Gastrocnemius medialis (tissue), 4 donors: ENCODE results near the gene FAN1. TPM values are rescaled to one million over a fixed set of nuclear protein-coding genes. Genes with fewer than 3 reads are reported as not detected.

Experiments used
- ATAC-seq, 2 donors: fragments of 150-250 bp; one replicate each; pipeline ENCODE4 v1.9.1; 2016
- DNase-seq, 2 donors: peaks; one replicate each; pipeline ENCODE4 v3.0.0-alpha.2; 2019
- H3K27ac ChIP-seq, 4 donors: fragments of 200-600 bp; sonication (generic); 1 replicate in 1 of 4; 2 replicates in 3 of 4; pipeline ENCODE4 v1.5.1; 2016 to 2018; ENCODE audit warnings: mild to moderate bottlenecking in 2 of 4, moderate library complexity in 1 of 4
- H3K27me3 ChIP-seq, 3 donors: fragments of 200-600 bp; sonication (generic) in 2 of 3; 1 replicate in 1 of 3; 2 replicates in 2 of 3; pipeline versions ENCODE4 v1.5.1 to v1.6.0; 2016 to 2019; ENCODE audit warnings: mild to moderate bottlenecking in 1 of 3, moderate library complexity in 1 of 3
- H3K36me3 ChIP-seq, 2 donors: fragments of 200-600 bp; sonication (generic) in 1 of 2; one replicate each; pipeline ENCODE4 v1.5.1; 2017 to 2018
- H3K4me1 ChIP-seq, 2 donors: fragments of 200-600 bp; sonication (generic) in 1 of 2; one replicate each; pipeline ENCODE4 v1.5.1; 2016 to 2017; ENCODE audit warnings: mild to moderate bottlenecking in 2 of 2
- H3K4me3 ChIP-seq, 4 donors: fragments of 200-600 bp; sonication (generic) in 3 of 4; 1 replicate in 1 of 4; 2 replicates in 3 of 4; pipeline ENCODE4 v1.5.1; 2016 to 2019; ENCODE audit warnings: mild to moderate bottlenecking in 2 of 4
- H3K9me3 ChIP-seq, 3 donors: fragments of 200-600 bp; sonication (generic) in 2 of 3; 1 replicate in 1 of 3; 2 replicates in 2 of 3; pipeline ENCODE4 v1.5.1; 2016 to 2019
- CTCF ChIP-seq, 5 experiments: fragments of 450-650 bp in 3 of 5; fragments of 200-600 bp in 2 of 5; sonication (generic) in 2 of 5; IDR thresholded peaks in 4 of 5; conservative IDR thresholded peaks in 1 of 5; 1 replicate in 4 of 5; 2 replicates in 1 of 5; pipeline ENCODE4 v1.5.1; 2016 to 2019; ENCODE audit warnings: antibody characterized with exemption in 5 of 5, mild to moderate bottlenecking in 3 of 5, moderate library complexity in 3 of 5
- POLR2A ChIP-seq, 2 donors: fragments of 450-650 bp; IDR thresholded peaks; one replicate each; pipeline ENCODE4 v1.6.1; 2017; ENCODE audit warnings: antibody characterized with exemption in 2 of 2, mild to moderate bottlenecking in 2 of 2, moderate library complexity in 2 of 2
- in situ Hi-C, 4 donors: fragments of 200-750 bp; cut with MboI; loops; one replicate each; pipeline versions ENCODE4 v1.15.0 to v1.8.0; 2017; ENCODE audit warnings: low sequenced_read_pairs in 4 of 4
- intact Hi-C: fragments of 100-400 bp; cut with DNase I; formaldehyde crosslinking; loops from one replicate; pipeline ENCODE4 v1.15.1; 2023; ENCODE audit warnings: low total_unique reads
- total RNA-seq, 4 donors: library from RNA; depleted of rRNA; stranded (reverse); fragments of >200 nt; gene quantifications; one replicate each; pipeline versions ENCODE4 v1.1.0 to v1.2.3, GENCODE V29; 2016

The FAN1 gene
- total RNA-seq, 4 donors from 2014 or later, result 20.0 to 27.5 (median 25.3) TPM

- ATAC-seq (no peak), DNase-seq (no peak)
- intact Hi-C loops (no loop called here), in situ Hi-C loops (loop anchor here in 2 of 4 donors (25.0 kb wide), 2 partner anchors 381 to 406 kb away; partner anchors contain the start of gene KLF13 (in 1 of the 2))
- Histone ChIP-seq H3K27ac (peak overlapping the region; percentile 28 to 95 (median 84)), H3K9me3 (no peaks in the 10 kb centered on the region), H3K27me3 (no peaks in the 10 kb centered on the region), H3K4me3 (no peak overlapping the region), H3K4me1 (peaks cover 34 to 61% of the 10 kb centered on the region in 2 donors), H3K36me3 (peaks cover 0 to 52% of the 10 kb centered on the region in 2 donors)
- no peak for TF ChIP-seq POLR2A (IDR thresholded peaks at IDR 0.05)
- no peak for TF ChIP-seq CTCF (IDR thresholded peaks at IDR 0.05 in 4 of 5, conservative IDR thresholded peaks at IDR 0.05 in 1 of 5)
Observed at GRCh38 chr15:30956216-30957124, 52.8 kb downstream of the FAN1 start.

GRCh38 chr15:30958219-30958618 lies 54.5 kb downstream of the FAN1 start:
- Histone ChIP-seq H3K27me3 (no peaks in the 10 kb centered on the region), H3K27ac (peak overlapping the region in 3 of 4 donors; percentile 3 to 95 (median 86)), H3K9me3 (no peaks in the 10 kb centered on the region), H3K4me3 (no peak overlapping the region), H3K36me3 (peaks cover 0 to 34% of the 10 kb centered on the region in 2 donors), H3K4me1 (peaks cover 50 to 70% of the 10 kb centered on the region in 2 donors)
- in situ Hi-C loops, result loop anchor here in 2 of 4 donors (25.0 kb wide), 2 partner anchors 379 to 404 kb away; partner anchors contain the start of gene KLF13 (in 1 of the 2)
- intact Hi-C loops, result no loop called here
- TF ChIP-seq POLR2A (IDR thresholded peaks at IDR 0.05) (no peak), CTCF (IDR thresholded peaks at IDR 0.05 in 4 of 5, conservative IDR thresholded peaks at IDR 0.05 in 1 of 5) (no peak)
- ATAC-seq (no peak), DNase-seq (no peak)

- Histone ChIP-seq H3K4me3 (peak overlapping the region in 1 of 4 donors; percentile 14), H3K9me3 (no peaks in the 10 kb centered on the region), H3K4me1 (peaks cover 36 to 39% of the 10 kb centered on the region in 2 donors), H3K36me3 (peaks cover 0 to 30% of the 10 kb centered on the region in 2 donors), H3K27me3 (no peaks in the 10 kb centered on the region), H3K27ac (peak overlapping the region; percentile 84 to 95 (median 90))
- in situ Hi-C loops (loop anchor here in 2 of 4 donors (25.0 kb wide), 2 partner anchors 375 to 400 kb away; partner anchors contain the start of gene KLF13 (in 1 of the 2)), intact Hi-C loops (loop anchor here (2.0 to 10.0 kb wide), 2 partner anchors 197 to 253 kb away; no protein-coding TSS in a partner anchor)
- ATAC-seq (peak; percentile 84 to 87), DNase-seq (peak; percentile 70 to 92)
- TF ChIP-seq CTCF (IDR thresholded peaks at IDR 0.05 in 4 of 5, conservative IDR thresholded peaks at IDR 0.05 in 1 of 5) (no peak), POLR2A (IDR thresholded peaks at IDR 0.05) (peak in 1 of 2 donors; percentile 19)
Observed at GRCh38 chr15:30962079-30962478, 58.4 kb downstream of the FAN1 start.

GRCh38 chr15:30962659-30963058 lies 58.9 kb downstream of the FAN1 start:
- intact Hi-C loops (loop anchor here (2.0 to 10.0 kb wide), 2 partner anchors 196 to 252 kb away; no protein-coding TSS in a partner anchor), in situ Hi-C loops (loop anchor here in 2 of 4 donors (25.0 kb wide), 2 partner anchors 375 to 400 kb away; partner anchors contain the start of gene KLF13 (in 1 of the 2))
- Histone ChIP-seq H3K27me3 (no peaks in the 10 kb centered on the region), H3K27ac (peak overlapping the region; percentile 84 to 95 (median 90)), H3K4me1 (peaks cover 36 to 39% of the 10 kb centered on the region in 2 donors), H3K9me3 (no peaks in the 10 kb centered on the region), H3K36me3 (peaks cover 0 to 24% of the 10 kb centered on the region in 2 donors), H3K4me3 (no peak overlapping the region)
- DNase-seq (no peak), ATAC-seq (no peak)
- no peak for TF ChIP-seq POLR2A (IDR thresholded peaks at IDR 0.05)
- no peak for TF ChIP-seq CTCF (IDR thresholded peaks at IDR 0.05 in 4 of 5, conservative IDR thresholded peaks at IDR 0.05 in 1 of 5)
